Measurements from ENCODE around the gene PAM. TPM values are rescaled to one million over a fixed set of nuclear protein-coding genes. Genes with fewer than 3 reads are reported as not detected.

The PAM gene
- total RNA-seq, 1 donor from 2014 or later = 136 TPM

DNA sequence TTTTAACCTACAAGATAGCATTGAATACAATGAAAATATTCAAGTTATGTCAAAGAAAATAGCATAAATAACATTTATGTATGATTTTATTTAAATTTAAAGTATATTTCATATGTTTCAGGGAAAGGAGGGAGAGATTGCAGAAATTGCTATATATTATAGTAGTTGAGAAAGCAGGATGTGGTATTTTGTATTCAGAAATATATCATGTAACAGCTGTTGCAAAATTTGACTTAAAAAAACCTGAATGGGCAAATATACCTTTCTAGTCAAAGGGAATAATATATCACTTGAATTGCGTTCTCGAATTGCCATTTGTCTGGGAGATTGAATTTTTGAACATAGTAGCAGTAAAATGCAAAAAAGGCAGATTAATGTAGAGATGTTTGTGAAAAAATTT, 80.6 kb downstream of the PAM start:
- DNase-seq (ENCODE audit: extremely low spot score in 2 of 2) = no peak
- intact Hi-C loops (cut with DNase I) = no loop called here
- no peaks in the 10 kb centered on the region for H3K36me3 ChIP-seq
- H3K27ac ChIP-seq = no peak overlapping the region
- TF ChIP-seq POLR2A (IDR thresholded peaks at IDR 0.05) (no peak), POLR2AphosphoS5 (IDR thresholded peaks at IDR 0.05; ENCODE audit: insufficient read depth in 1 of 2, low read depth in 1 of 2) (no peak)
- TF ChIP-seq, protein P1, sequence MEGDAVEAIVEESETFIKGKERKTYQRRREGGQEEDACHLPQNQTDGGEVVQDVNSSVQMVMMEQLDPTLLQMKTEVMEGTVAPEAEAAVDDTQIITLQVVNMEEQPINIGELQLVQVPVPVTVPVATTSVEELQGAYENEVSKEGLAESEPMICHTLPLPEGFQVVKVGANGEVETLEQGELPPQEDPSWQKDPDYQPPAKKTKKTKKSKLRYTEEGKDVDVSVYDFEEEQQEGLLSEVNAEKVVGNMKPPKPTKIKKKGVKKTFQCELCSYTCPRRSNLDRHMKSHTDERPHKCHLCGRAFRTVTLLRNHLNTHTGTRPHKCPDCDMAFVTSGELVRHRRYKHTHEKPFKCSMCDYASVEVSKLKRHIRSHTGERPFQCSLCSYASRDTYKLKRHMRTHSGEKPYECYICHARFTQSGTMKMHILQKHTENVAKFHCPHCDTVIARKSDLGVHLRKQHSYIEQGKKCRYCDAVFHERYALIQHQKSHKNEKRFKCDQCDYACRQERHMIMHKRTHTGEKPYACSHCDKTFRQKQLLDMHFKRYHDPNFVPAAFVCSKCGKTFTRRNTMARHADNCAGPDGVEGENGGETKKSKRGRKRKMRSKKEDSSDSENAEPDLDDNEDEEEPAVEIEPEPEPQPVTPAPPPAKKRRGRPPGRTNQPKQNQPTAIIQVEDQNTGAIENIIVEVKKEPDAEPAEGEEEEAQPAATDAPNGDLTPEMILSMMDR (IDR thresholded peaks at IDR 0.05) = no peak
- H3K4me1 ChIP-seq = no peaks in the 10 kb centered on the region
- H3K27me3 ChIP-seq = no peaks in the 10 kb centered on the region
- H3K9me3 ChIP-seq = no peaks in the 10 kb centered on the region
- H3K4me3 ChIP-seq = no peak overlapping the region

GRCh38 chr5:102841021-102841420, 85.9 kb downstream of the PAM start:
- Histone ChIP-seq H3K36me3 (no peaks in the 10 kb centered on the region), H3K9me3 (no peaks in the 10 kb centered on the region), H3K4me1 (no peaks in the 10 kb centered on the region), H3K27ac (no peak overlapping the region), H3K4me3 (no peak overlapping the region), H3K27me3 (no peaks in the 10 kb centered on the region)
- TF ChIP-seq, protein P1 (IDR thresholded peaks at IDR 0.05) = no peak
- TF ChIP-seq POLR2A (IDR thresholded peaks at IDR 0.05) (no peak), POLR2AphosphoS5 (IDR thresholded peaks at IDR 0.05; ENCODE audit: insufficient read depth in 1 of 2, low read depth in 1 of 2) (no peak)
- intact Hi-C loops (cut with DNase I) = no loop called here
- no peak for DNase-seq (ENCODE audit: extremely low spot score in 2 of 2)

DNA sequence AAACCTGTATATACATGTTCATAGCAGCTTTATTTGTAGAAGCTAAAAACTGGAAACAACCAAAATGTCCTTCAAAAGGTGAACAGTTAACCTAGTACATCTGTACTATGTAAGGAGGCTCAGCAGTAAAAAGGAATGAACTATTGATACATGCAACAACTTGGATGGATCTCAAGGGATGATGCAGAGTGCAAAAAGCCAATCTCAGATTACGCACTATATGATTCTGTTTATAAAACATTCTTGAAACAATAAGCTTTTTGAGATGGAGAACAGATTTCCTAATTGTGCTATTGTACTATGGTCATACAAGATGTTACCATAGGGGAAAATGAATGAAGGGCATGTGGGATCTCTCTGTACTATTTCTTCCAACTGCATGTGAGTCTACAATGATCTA, 88.9 kb downstream of the PAM start:
- Histone ChIP-seq H3K9me3 (no peaks in the 10 kb centered on the region), H3K36me3 (no peaks in the 10 kb centered on the region), H3K4me1 (no peaks in the 10 kb centered on the region), H3K27me3 (no peaks in the 10 kb centered on the region), H3K27ac (no peak overlapping the region), H3K4me3 (no peak overlapping the region)
- DNase-seq (ENCODE audit: extremely low spot score in 2 of 2) = no peak
- TF ChIP-seq POLR2AphosphoS5 (IDR thresholded peaks at IDR 0.05; ENCODE audit: insufficient read depth in 1 of 2, low read depth in 1 of 2) (no peak), POLR2A (IDR thresholded peaks at IDR 0.05) (no peak)
- TF ChIP-seq, protein P1 (IDR thresholded peaks at IDR 0.05) = no peak
- intact Hi-C loops (cut with DNase I) = no loop called here

DNA sequence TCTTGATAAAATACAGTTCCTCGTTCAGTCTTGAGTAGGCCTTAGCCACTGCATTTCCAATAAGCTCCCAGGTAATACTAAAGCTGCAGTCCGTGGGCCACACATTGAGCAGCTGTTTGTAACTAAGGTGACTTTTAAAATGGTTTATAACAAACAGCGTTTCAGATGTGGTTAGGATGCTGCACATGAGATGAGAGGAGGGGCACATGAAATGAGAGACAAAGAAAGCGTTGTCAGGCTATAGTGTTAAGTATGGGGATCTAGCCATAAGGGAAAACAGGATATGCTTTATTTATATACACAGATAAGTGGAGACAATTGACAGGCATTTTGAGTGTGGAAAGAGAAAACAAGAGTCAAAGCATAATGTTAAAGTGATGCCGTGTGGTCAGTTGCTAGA, 89.9 kb downstream of the PAM start:
- no peaks in the 10 kb centered on the region for H3K4me1 ChIP-seq
- TF ChIP-seq, protein P1 (IDR thresholded peaks at IDR 0.05) = no peak
- no peak for TF ChIP-seq POLR2AphosphoS5 (IDR thresholded peaks at IDR 0.05; ENCODE audit: insufficient read depth in 1 of 2, low read depth in 1 of 2)
- TF ChIP-seq POLR2A (IDR thresholded peaks at IDR 0.05) = no peak
- H3K9me3 ChIP-seq = no peaks in the 10 kb centered on the region
- H3K36me3 ChIP-seq = no peaks in the 10 kb centered on the region
- intact Hi-C loops (cut with DNase I) = no loop called here
- DNase-seq (ENCODE audit: extremely low spot score in 2 of 2) = no peak
- no peak overlapping the region for H3K27ac ChIP-seq
- no peak overlapping the region for H3K4me3 ChIP-seq
- no peaks in the 10 kb centered on the region for H3K27me3 ChIP-seq

- no peak overlapping the region for H3K27ac ChIP-seq
- H3K4me1 ChIP-seq = no peaks in the 10 kb centered on the region
- no peak for DNase-seq (ENCODE audit: extremely low spot score in 2 of 2)
- H3K36me3 ChIP-seq = no peaks in the 10 kb centered on the region
- TF ChIP-seq POLR2A (IDR thresholded peaks at IDR 0.05) (no peak), POLR2AphosphoS5 (IDR thresholded peaks at IDR 0.05; ENCODE audit: insufficient read depth in 1 of 2, low read depth in 1 of 2) (no peak)
- TF ChIP-seq, protein P1 (IDR thresholded peaks at IDR 0.05) = no peak
- H3K27me3 ChIP-seq = no peaks in the 10 kb centered on the region
- no peak overlapping the region for H3K4me3 ChIP-seq
- H3K9me3 ChIP-seq = no peaks in the 10 kb centered on the region
- intact Hi-C loops (cut with DNase I) = no loop called here
These were observed 95.4 kb downstream of the PAM start for GRCh38 chr5:102850503-102850902.
